Measurements from ENCODE around the gene SYNDIG1L.

SYNDIG1L gene

DNA sequence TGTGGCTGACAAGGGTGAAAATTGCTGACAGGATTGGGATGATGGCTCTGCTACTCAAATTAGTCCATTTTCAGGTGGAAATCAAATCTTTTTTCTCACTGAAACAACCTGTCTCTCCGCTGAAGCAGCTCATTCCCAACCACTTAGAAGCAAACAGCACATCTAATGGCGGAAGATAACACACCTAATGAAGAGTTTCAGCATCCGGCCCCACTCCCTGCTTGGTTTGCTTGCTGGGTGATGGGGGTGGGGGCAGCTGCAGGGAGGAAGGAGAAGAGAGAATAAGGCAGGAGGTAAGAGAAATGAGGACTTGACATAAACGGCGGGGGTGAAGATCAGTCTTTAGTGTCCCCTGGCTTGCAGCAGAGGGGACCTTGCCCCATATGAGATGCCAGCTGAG is 4.0 kb downstream of the SYNDIG1L start:
- Mint-ChIP-seq H3K27ac (no peak overlapping the region), H3K27me3 (peaks cover 17% of the 10 kb centered on the region)
- ATAC-seq (ENCODE audit: low read depth) = no peak

DNA sequence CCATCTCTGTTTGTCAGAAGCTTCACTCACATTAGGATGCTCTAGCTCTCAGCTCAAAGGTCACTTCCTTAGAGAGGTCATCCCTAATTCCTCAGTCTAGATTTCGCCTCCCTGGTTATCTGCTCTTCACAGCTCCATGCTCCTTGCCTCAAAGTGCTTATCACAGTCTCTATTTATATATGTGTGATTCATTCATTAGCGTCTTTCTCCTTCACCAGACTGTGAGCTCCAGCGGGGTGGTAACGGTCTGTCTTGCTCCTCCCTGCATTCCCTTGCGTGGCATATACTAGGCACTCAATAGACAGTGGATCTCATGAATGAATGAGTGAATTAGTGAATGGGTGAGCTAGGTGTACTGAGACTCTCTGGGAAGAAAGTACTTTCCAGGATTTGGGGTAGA is 6.9 kb downstream of the SYNDIG1L start:
- Mint-ChIP-seq H3K4me1 (no peaks in the 10 kb centered on the region), H3K36me3 (peaks cover 2% of the 10 kb centered on the region), H3K27ac (no peak overlapping the region), H3K27me3 (peaks cover 11% of the 10 kb centered on the region), H3K9me3 (peaks cover 6% of the 10 kb centered on the region), H3K4me3 (no peak overlapping the region)
- ATAC-seq (ENCODE audit: low read depth) (no peak), DNase-seq (ENCODE audit: low spot score in 2 of 2) (no peak)

More for the DNA sequence above, 4.0 kb downstream of the SYNDIG1L start:
- no peaks in the 10 kb centered on the region for H3K4me1 Mint-ChIP-seq
- H3K4me3 Mint-ChIP-seq = no peak overlapping the region
- DNase-seq (ENCODE audit: low spot score in 2 of 2) = no peak
- peaks cover 2% of the 10 kb centered on the region for H3K36me3 Mint-ChIP-seq
- peaks cover 6% of the 10 kb centered on the region for H3K9me3 Mint-ChIP-seq

GRCh38 chr14:74418031-74418430 is 8.0 kb downstream of the SYNDIG1L start:
- Mint-ChIP-seq H3K4me1 (no peaks in the 10 kb centered on the region), H3K36me3 (peaks cover 2% of the 10 kb centered on the region), H3K9me3 (peaks cover 6% of the 10 kb centered on the region), H3K27me3 (peaks cover 12% of the 10 kb centered on the region), H3K4me3 (no peak overlapping the region), H3K27ac (no peak overlapping the region)
- ATAC-seq (ENCODE audit: low read depth) = no peak
- no peak for DNase-seq (ENCODE audit: low spot score in 2 of 2)

DNA sequence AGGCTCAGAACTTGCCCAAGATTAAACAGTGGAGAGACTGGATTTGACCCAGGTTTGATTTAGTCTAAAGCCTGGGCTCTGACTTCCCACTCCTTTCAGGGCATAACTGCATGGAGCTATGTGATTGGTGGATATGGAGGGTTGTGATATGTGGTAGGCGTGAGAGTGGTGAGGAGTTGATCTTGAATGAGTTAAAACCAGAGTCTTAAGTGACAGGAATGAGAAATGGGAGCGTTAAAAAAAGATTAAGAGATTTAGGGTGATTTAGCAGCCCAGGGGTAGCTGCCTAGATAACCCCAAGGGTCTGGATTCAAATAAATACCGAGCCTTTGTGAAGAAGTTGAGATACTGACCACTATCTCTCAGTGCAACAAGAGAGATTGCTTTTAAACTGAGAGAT is 8.4 kb downstream of the SYNDIG1L start:
- no peak for DNase-seq (ENCODE audit: low spot score in 2 of 2)
- Mint-ChIP-seq H3K27ac (no peak overlapping the region), H3K4me3 (no peak overlapping the region), H3K36me3 (peaks cover 2% of the 10 kb centered on the region), H3K9me3 (peaks cover 6% of the 10 kb centered on the region), H3K4me1 (no peaks in the 10 kb centered on the region), H3K27me3 (peaks cover 10% of the 10 kb centered on the region)
- ATAC-seq (ENCODE audit: low read depth) = no peak

DNA sequence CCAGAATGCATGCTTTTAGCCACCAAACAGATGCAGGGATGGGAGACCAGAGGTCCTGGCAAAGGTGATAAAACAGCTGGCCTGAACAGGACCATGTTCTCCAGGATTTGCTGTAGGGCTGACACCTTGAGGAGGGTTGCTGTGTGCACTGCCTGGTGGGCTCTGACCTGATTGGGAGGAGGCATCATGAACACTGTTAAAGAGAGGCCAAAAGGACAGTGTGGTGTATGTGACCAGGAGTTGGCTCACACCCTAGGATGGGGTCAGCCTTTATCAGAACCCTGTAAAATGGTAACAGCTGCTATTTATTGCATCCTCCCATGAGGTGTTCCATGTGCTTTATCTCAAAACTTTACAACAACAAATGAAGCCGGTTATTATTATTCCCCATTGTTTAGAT is 8.8 kb downstream of the SYNDIG1L start:
- peaks cover 6% of the 10 kb centered on the region for H3K9me3 Mint-ChIP-seq
- no peak overlapping the region for H3K4me3 Mint-ChIP-seq
- H3K36me3 Mint-ChIP-seq = peaks cover 2% of the 10 kb centered on the region

GRCh38 chr14:74415115-74415437 is 10.9 kb downstream of the SYNDIG1L start:
- Mint-ChIP-seq H3K4me3 (no peak overlapping the region), H3K36me3 (no peaks in the 10 kb centered on the region), H3K4me1 (no peaks in the 10 kb centered on the region), H3K27ac (no peak overlapping the region), H3K27me3 (peaks cover 5% of the 10 kb centered on the region), H3K9me3 (no peaks in the 10 kb centered on the region)
- DNase-seq (ENCODE audit: low spot score in 2 of 2) = no peak
- no peak for ATAC-seq (ENCODE audit: low read depth)

More for the DNA sequence above, 8.8 kb downstream of the SYNDIG1L start:
- Mint-ChIP-seq H3K27ac (no peak overlapping the region), H3K4me1 (no peaks in the 10 kb centered on the region), H3K27me3 (peaks cover 10% of the 10 kb centered on the region)
- DNase-seq (ENCODE audit: low spot score in 2 of 2) (no peak), ATAC-seq (ENCODE audit: low read depth) (no peak)

DNA sequence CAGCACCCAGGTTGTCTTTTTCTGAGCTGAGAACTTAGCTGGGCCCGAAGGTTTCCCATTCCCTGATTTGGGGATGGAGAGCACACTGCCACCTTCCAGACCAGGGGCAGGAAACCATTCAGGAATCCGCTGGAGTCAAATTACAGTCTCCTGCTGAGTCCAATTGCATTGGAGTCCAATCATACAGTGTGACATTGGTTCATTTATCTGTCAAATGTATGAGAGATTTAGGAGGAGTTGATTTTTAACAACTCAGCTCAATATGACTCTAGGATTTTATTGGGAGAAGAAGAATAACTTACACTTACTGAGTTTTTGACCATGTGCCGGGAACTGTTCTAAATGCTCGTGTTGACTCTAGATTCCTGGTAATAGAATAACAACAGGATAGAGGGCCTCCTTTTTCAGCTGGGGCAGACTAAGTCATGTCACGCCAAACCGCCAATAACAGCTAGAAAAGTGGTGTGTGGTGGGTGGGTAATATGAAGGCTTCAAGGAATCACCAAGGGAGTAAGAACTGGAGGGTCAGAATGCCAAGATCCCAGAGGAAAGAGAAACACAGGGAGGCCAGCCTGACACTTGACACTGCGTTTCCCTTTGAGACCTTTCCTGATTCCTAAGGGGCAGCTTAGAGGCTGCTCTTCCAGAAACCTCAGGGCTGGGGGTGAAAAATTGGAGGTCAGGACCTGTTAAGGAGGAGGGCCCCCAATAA is 11.5 kb downstream of the SYNDIG1L start:
- Mint-ChIP-seq H3K9me3 (no peaks in the 10 kb centered on the region), H3K27ac (no peak overlapping the region), H3K27me3 (peaks cover 6% of the 10 kb centered on the region), H3K36me3 (no peaks in the 10 kb centered on the region), H3K4me3 (no peak overlapping the region), H3K4me1 (no peaks in the 10 kb centered on the region)
- no peak for DNase-seq (ENCODE audit: low spot score in 2 of 2)
- ATAC-seq (ENCODE audit: low read depth) = no peak

DNA sequence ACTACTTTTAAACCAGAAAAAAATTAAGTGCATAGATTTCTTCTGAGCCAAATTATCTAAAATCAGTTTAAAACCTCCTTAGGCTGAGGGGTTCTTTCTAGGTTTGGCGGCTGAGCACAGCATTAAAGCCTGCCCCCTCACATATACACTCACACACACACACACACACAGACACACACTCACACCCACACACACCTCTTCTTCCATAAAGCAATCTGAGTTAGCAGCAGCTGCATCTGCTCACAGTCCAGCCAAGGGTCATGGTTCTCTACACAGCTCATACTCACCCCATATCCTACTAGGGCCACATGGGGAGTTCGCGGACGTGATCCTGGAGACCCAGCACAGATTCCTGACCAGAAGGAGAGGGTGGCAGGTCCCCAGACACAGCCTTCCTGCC is 12.4 kb downstream of the SYNDIG1L start:
- H3K36me3 Mint-ChIP-seq = no peaks in the 10 kb centered on the region
- no peaks in the 10 kb centered on the region for H3K4me1 Mint-ChIP-seq
- no peak overlapping the region for H3K4me3 Mint-ChIP-seq
- H3K27me3 Mint-ChIP-seq = peaks cover 6% of the 10 kb centered on the region
- H3K9me3 Mint-ChIP-seq = no peaks in the 10 kb centered on the region
- no peak for ATAC-seq (ENCODE audit: low read depth)
- no peak overlapping the region for H3K27ac Mint-ChIP-seq
- no peak for DNase-seq (ENCODE audit: low spot score in 2 of 2)

GRCh38 chr14:74412753-74413152 is 13.3 kb downstream of the SYNDIG1L start:
- peaks cover 2% of the 10 kb centered on the region for H3K4me1 Mint-ChIP-seq
- H3K4me3 Mint-ChIP-seq = no peak overlapping the region
- no peak overlapping the region for H3K27ac Mint-ChIP-seq
- peaks cover 6% of the 10 kb centered on the region for H3K27me3 Mint-ChIP-seq
- H3K36me3 Mint-ChIP-seq = no peaks in the 10 kb centered on the region
- ATAC-seq (ENCODE audit: low read depth) (no peak), DNase-seq (ENCODE audit: low spot score in 2 of 2) (no peak)
- H3K9me3 Mint-ChIP-seq = no peaks in the 10 kb centered on the region

DNA sequence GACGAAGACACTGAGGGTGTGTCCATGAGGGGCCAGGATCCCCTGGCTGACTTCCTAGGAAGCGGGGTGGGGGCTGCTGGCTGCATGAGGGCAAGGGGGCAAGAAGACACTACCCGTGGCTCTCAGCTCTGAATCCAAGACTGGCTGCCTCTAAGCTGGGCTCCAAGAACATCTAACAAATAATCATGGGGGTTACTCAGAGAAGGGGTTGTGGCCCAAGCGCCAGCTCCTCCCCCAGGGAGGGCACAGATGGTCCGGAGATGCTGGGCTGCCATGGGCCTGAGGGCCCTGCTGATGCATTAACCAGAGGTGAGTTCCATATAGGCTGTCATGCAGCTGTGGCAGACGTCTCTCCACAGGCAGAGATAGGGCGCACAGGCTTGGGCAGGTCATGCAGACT is 14.3 kb downstream of the SYNDIG1L start:
- peaks cover 6% of the 10 kb centered on the region for H3K27me3 Mint-ChIP-seq
- ATAC-seq (ENCODE audit: low read depth) (no peak), DNase-seq (ENCODE audit: low spot score in 2 of 2) (no peak)
- no peaks in the 10 kb centered on the region for H3K36me3 Mint-ChIP-seq
- H3K27ac Mint-ChIP-seq = no peak overlapping the region
- no peaks in the 10 kb centered on the region for H3K9me3 Mint-ChIP-seq
- H3K4me3 Mint-ChIP-seq = no peak overlapping the region
- peaks cover 11% of the 10 kb centered on the region for H3K4me1 Mint-ChIP-seq

DNA sequence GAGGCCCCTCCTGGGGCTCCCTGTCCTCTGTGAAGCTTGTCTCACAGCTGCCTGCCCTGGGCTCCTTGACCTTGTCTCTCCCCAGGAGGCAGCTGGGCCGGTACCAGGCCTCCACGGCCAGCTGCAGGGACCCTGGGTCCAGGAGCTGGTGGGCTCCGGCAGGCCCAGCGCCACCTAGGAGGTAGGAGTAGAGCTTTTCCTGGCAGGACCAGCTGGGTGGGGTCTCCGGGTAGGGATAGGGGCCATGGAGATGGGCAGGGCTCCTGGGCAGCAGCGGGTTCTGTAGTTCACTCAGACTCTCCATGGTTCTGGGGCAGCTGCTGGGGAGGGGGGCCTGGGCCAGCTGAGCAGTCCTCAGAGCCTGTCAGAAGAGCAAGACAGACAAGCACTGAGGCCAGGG is 16.6 kb downstream of the SYNDIG1L start:
- Mint-ChIP-seq H3K27me3 (peaks cover 5% of the 10 kb centered on the region), H3K27ac (no peak overlapping the region), H3K4me1 (peaks cover 16% of the 10 kb centered on the region), H3K4me3 (no peak overlapping the region), H3K9me3 (no peaks in the 10 kb centered on the region), H3K36me3 (no peaks in the 10 kb centered on the region)
- ATAC-seq (ENCODE audit: low read depth) (no peak), DNase-seq (ENCODE audit: low spot score in 2 of 2) (no peak)

DNA sequence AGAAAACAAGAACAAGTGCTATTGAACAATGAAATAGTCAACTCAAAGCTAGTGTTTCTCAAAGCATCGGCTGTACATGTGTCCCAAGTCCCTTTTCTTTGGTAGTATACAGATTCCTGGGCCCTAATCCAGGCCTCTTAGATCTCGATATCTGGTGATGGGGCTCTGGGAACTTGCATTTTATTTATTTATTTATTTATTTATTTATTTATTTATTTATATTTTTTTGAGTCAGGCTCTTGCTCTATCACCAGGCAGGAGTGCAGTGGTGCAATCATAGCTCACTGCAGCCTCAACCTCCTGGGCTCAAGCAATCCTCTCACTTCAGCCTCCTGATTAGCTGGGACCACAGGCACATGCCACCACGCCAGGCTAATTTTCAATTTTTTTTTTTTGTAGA is 17.1 kb downstream of the SYNDIG1L start:
- ATAC-seq (ENCODE audit: low read depth) (no peak), DNase-seq (ENCODE audit: low spot score in 2 of 2) (no peak)
- peaks cover 2% of the 10 kb centered on the region for H3K27me3 Mint-ChIP-seq
- H3K36me3 Mint-ChIP-seq = no peaks in the 10 kb centered on the region
- no peaks in the 10 kb centered on the region for H3K9me3 Mint-ChIP-seq
- H3K4me3 Mint-ChIP-seq = no peak overlapping the region
- H3K27ac Mint-ChIP-seq = no peak overlapping the region
- peaks cover 22% of the 10 kb centered on the region for H3K4me1 Mint-ChIP-seq

DNA sequence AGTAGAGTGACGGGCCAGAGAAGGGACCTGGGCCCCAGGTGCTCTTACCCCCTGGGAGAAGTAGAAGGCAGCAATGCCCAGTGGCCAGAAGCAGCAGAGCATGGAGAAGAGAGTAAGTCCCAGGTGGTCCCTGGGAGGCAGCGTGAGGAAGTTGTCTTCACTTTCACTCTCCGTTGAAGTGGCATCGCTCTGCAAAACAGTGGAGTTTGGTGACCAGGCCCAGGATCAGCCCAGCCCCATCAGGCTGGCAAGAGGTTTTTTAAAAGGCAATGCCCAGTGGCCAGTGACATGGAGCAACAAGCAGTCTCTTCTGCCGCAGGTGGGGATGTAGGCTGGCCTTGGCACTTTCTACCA is 18.2 kb downstream of the SYNDIG1L start:
- Mint-ChIP-seq H3K4me1 (peaks cover 28% of the 10 kb centered on the region), H3K27ac (no peak overlapping the region), H3K27me3 (peaks cover 2% of the 10 kb centered on the region), H3K4me3 (no peak overlapping the region), H3K9me3 (no peaks in the 10 kb centered on the region), H3K36me3 (no peaks in the 10 kb centered on the region)
- DNase-seq (ENCODE audit: low spot score in 2 of 2) = no peak
- ATAC-seq (ENCODE audit: low read depth) = no peak

DNA sequence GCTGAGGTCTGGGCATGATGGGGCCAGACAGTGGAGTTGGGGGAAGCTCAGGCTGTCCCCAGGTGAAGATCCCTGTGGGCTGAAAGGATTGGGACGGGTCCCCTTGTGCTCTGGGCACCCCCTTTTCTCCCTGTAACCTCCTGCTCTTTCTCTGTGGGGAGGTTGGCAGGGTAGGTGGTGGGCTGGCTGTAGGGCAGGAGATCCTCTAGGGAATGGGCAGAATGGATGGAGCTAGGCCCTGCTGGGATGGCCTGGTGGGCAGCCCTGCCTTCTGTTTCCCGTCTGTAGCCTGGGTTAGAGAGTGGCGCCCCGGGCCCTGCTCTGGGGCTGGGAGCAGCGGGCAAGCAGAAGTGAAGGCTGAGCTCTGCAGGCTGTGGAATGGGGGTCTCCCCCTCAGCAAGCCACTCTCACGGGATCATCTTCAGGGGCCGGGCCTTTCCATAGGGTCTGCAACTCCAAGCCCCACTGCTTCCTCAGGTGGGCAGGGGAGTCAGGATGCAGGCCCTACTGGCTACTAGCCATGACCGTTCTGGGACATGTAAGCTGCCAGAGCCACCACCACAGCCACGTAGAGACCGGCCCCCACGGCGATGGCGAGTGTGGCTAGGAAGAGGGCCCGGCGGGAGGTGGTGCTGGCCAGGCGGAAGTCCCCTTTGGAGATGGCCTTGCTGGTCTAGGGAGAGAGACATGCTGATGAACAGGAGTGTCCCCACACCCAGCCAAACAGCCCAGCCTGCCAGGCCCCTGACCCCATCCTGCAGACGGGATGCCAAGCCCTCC is 18.8 kb downstream of the SYNDIG1L start:
- peak overlapping the region; percentile 21 for H3K4me3 Mint-ChIP-seq

DNA sequence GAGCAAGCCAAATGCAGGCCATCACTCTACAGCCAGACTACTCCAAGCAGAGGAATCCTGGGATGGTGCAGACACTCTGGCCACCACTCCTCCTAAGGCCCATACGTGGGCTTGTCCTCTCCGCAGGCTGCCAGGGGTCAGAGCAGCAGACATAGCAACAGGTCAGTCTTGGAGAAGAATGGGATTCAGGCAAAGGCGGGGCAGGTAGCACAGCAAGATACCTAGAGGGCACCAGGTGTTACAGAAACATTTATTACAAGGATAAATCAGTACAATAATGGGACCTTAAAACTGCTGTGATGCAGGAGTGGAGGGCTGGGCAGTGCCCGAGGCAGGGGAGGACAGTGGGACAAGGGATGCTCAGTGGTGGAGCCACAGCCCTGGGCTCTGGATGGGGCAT is 20.3 kb downstream of the SYNDIG1L start:
- H3K27ac Mint-ChIP-seq = no peak overlapping the region
- DNase-seq (ENCODE audit: low spot score in 2 of 2) (no peak), ATAC-seq (ENCODE audit: low read depth) (no peak)
- peaks cover 2% of the 10 kb centered on the region for H3K27me3 Mint-ChIP-seq
- H3K4me3 Mint-ChIP-seq = no peak overlapping the region
- H3K36me3 Mint-ChIP-seq = no peaks in the 10 kb centered on the region
- no peaks in the 10 kb centered on the region for H3K9me3 Mint-ChIP-seq
- H3K4me1 Mint-ChIP-seq = peaks cover 44% of the 10 kb centered on the region

More for the DNA sequence above, 18.8 kb downstream of the SYNDIG1L start:
- ATAC-seq (ENCODE audit: low read depth) (no peak), DNase-seq (ENCODE audit: low spot score in 2 of 2) (no peak)
- H3K27me3 Mint-ChIP-seq = peaks cover 2% of the 10 kb centered on the region
- no peak overlapping the region for H3K27ac Mint-ChIP-seq
- no peaks in the 10 kb centered on the region for H3K36me3 Mint-ChIP-seq
- no peaks in the 10 kb centered on the region for H3K9me3 Mint-ChIP-seq
- H3K4me1 Mint-ChIP-seq = peaks cover 32% of the 10 kb centered on the region
